ENCODE data around the gene CNIH1. TPM values are rescaled to one million over a fixed set of nuclear protein-coding genes. Genes with fewer than 3 reads are reported as not detected.
"Not testable (repeated sequence)": the region's sequence is repeated elsewhere in the genome, so short reads cannot be mapped to it uniquely, and the experiment has no call there.

Gene CNIH1
- total RNA-seq, 1 donor from 2014 or later: 101 TPM

GRCh38 chr14:54385556-54385955, 55.6 kb downstream of the CNIH1 start:
- DNase-seq (ENCODE audit: low spot score): no peak

- no peak for DNase-seq (ENCODE audit: low spot score)
Measured at GRCh38 chr14:54383835-54384234, 57.3 kb downstream of the CNIH1 start.

GRCh38 chr14:54381821-54382220, 59.4 kb downstream of the CNIH1 start:
- DNase-seq (ENCODE audit: low spot score): no peak

DNA sequence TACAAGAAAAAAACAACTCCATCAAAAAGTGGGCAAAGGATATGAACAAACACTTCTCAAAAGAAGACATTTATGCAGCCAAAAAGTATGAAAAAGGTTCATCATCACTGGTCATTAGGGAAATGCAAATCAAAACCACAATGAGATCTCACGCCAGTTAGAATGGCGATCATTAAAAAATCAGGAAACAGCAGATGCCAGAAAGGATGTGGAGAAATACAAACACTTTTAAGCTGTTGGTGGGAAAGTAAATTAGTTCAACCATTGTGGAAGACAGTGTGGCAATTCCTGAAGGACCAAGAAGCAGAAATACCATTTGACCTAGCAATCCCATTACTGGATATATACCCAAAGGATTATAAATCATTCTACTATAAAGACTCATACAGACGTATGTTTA, 60.6 kb downstream of the CNIH1 start:
- not testable (repeated sequence) for DNase-seq (ENCODE audit: low spot score)

DNA sequence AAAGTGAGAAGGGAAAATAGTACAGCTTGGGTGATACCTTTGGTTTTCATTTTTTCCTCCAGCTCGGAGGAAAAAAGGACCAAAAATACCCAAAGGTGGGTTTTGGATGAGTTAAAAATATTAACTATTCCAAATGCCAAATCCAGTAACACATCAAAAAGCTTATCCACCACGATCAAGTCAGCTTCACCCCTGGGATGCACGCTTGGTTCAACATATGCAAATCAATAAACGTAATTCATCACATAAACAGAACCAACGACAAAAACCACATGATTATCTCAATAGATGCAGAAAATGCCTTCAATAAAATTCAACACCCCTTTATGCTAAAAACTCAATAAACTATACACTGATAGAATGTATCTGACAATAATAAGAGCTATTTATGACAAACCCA, 62.3 kb downstream of the CNIH1 start:
- not testable (repeated sequence) for DNase-seq (ENCODE audit: low spot score)

- no peak for DNase-seq (ENCODE audit: low spot score)
Measured at GRCh38 chr14:54377501-54377900, 63.7 kb downstream of the CNIH1 start.

GRCh38 chr14:54374117-54374884, 66.9 kb downstream of the CNIH1 start:
- DNase-seq (ENCODE audit: low spot score): no peak

Other genes starting within 250 kb of the CNIH1 start
- gene CDKN3, start 44.4 kb downstream of the CNIH1 start, total RNA-seq: 1.7 TPM
- 86.0 TPM for gene GMFB, start 47.6 kb upstream of the CNIH1 start, total RNA-seq
- 23.3 TPM for gene CGRRF1, start 68.5 kb upstream of the CNIH1 start, total RNA-seq
- 110 TPM for gene SAMD4A, start 125.8 kb upstream of the CNIH1 start, total RNA-seq